GM12878 (cell line): Measurements from ENCODE around the gene SUSD1. TPM values are rescaled to one million over a fixed set of nuclear protein-coding genes. Genes with fewer than 3 reads are reported as not detected.

ENCODE experiments used
- ATAC-seq: fragments of 200-7000 bp; cut with Tn5 transposase; 3 replicates; pipeline ENCODE4 v1.9.1; 2020; ENCODE audit warnings: mild to moderate bottlenecking, moderate library complexity
- BruUV-seq: library from RNA; stranded (reverse); fragments of 400-500 nt; replicated peaks from 2 replicates; lab custom pipeline; 2021; lab: Mats Ljungman, UMichigan
- CTCF ChIA-PET: fragments of 300-600 bp; sonication (Branson Sonifier 250); formaldehyde crosslinking; extraction: SDS; loops from one replicate; lab custom pipeline; 2021; ENCODE audit warnings: inconsistent platforms; lab: Yijun Ruan, JAX
- POLR2A ChIA-PET: fragments of 350-600 bp; formaldehyde crosslinking; extraction: SDS; loops from one replicate; lab custom pipeline; 2021; ENCODE audit warnings: inconsistent platforms; lab: Charles Lee
- RAD21 ChIA-PET: fragments of 300-600 bp; sonication (Branson Sonifier 250); formaldehyde crosslinking; loops from one replicate; lab custom pipeline; 2023; ENCODE audit warnings: antibody characterized with exemption; ENCODE audit not compliant: unreplicated experiment; lab: Charles Lee
- SMC1A ChIA-PET: fragments of 300-600 bp; sonication (Branson Sonifier 250); formaldehyde crosslinking; loops from one replicate; lab custom pipeline; 2023; ENCODE audit not compliant: unreplicated experiment, uncharacterized antibody; lab: Charles Lee
- DNase-seq: peaks from one replicate; pipeline ENCODE4 v3.0.0-alpha.2; 2011; ENCODE audit warnings: low read depth, low spot score
- FAIRE-seq: peaks from 3 replicates; lab custom pipeline; 2011; peaks lifted over from hg19 to GRCh38; lab: Jason Lieb, UNC
- H2AFZ ChIP-seq: 2 replicates; pipeline ENCODE4 v1.6.0; 2011; ENCODE audit warnings: low read depth, low read length, control low read depth; ENCODE audit not compliant: control insufficient read depth
- H3K27ac ChIP-seq: 2 replicates; pipeline ENCODE4 v1.5.1; 2011; ENCODE audit warnings: control low read depth; ENCODE audit not compliant: control insufficient read depth, insufficient read depth
- H3K27me3 ChIP-seq, 2 experiments: replicated peaks in 1 of 2; 2 replicates each; pipeline versions ENCODE4 v1.6.0 to v1.6.1; 2011; ENCODE audit warnings: low read length in 1 of 2; ENCODE audit not compliant: control insufficient read depth in 2 of 2, insufficient read depth in 2 of 2
- H3K36me3 ChIP-seq, 2 experiments: 2 replicates each; pipeline ENCODE4 v1.5.1; 2011; ENCODE audit warnings: low read length in 1 of 2; ENCODE audit not compliant: control insufficient read depth in 2 of 2, insufficient read depth in 2 of 2
- H3K4me1 ChIP-seq: 2 replicates; pipeline ENCODE4 v1.6.1; 2011; ENCODE audit warnings: mild to moderate bottlenecking, low read length, moderate library complexity, mixed read lengths; ENCODE audit not compliant: control insufficient read depth, insufficient read depth
- H3K4me2 ChIP-seq: 2 replicates; pipeline ENCODE4 v1.6.0; 2011; ENCODE audit warnings: control low read depth; ENCODE audit not compliant: control insufficient read depth, insufficient read depth
- H3K4me3 ChIP-seq: fragments of 200-600 bp; sonication (generic); 2 replicates; pipeline ENCODE4 v1.5.1; 2016
- H3K79me2 ChIP-seq: 2 replicates; pipeline ENCODE4 v1.6.0; 2011; ENCODE audit warnings: low read length; ENCODE audit not compliant: control insufficient read depth, insufficient read depth
- H3K9ac ChIP-seq: 2 replicates; pipeline ENCODE4 v1.8.0; 2011; ENCODE audit warnings: low read length, control low read depth, mixed read lengths; ENCODE audit not compliant: control insufficient read depth, insufficient read depth
- H3K9me3 ChIP-seq: replicated peaks from 3 replicates; pipeline ENCODE4 v1.5.1; 2011; ENCODE audit warnings: mild to moderate bottlenecking, low read length; ENCODE audit not compliant: control insufficient read depth, insufficient read depth
- H4K20me1 ChIP-seq: 2 replicates; pipeline ENCODE4 v1.6.0; 2011; ENCODE audit not compliant: control insufficient read depth, insufficient read depth
- ATF7 ChIP-seq: fragments of 450-650 bp; IDR thresholded peaks from 2 replicates; pipeline ENCODE4 v1.6.1; 2016; ENCODE audit warnings: low read depth, mild to moderate bottlenecking
- BHLHE40 ChIP-seq, 2 experiments: fragments of 450-650 bp in 1 of 2; IDR thresholded peaks; 2 replicates each; pipeline ENCODE4 v1.6.1; 2011 to 2017; ENCODE audit warnings: low read depth in 2 of 2, borderline replicate concordance in 1 of 2, improper control_type of control experiment in 1 of 2, low read length in 1 of 2, mild to moderate bottlenecking in 1 of 2
- BMI1 ChIP-seq: fragments of 450-650 bp; IDR thresholded peaks from 2 replicates; pipeline ENCODE4 v1.6.1; 2016; ENCODE audit warnings: mild to moderate bottlenecking, moderate library complexity, borderline replicate concordance
- CHD4 ChIP-seq: fragments of 200-600 bp; sonication (generic); IDR thresholded peaks from 2 replicates; pipeline ENCODE4 v1.6.1; 2016; ENCODE audit warnings: mild to moderate bottlenecking
- ETV6 ChIP-seq, 2 experiments: fragments of 450-650 bp in 1 of 2; IDR thresholded peaks in 1 of 2; conservative IDR thresholded peaks in 1 of 2; 2 replicates each; pipeline ENCODE4 v1.6.1; 2014; ENCODE audit warnings: antibody characterized with exemption in 1 of 2, borderline replicate concordance in 1 of 2, low read depth in 1 of 2, mild to moderate bottlenecking in 1 of 2, moderate library complexity in 1 of 2
- FOXM1 ChIP-seq: IDR thresholded peaks from 2 replicates; pipeline ENCODE4 v1.6.1; 2012; ENCODE audit warnings: low read depth, mild to moderate bottlenecking, inconsistent platforms, low read length, moderate library complexity
- HDAC6 ChIP-seq: fragments of 200-600 bp; sonication (generic); IDR thresholded peaks from one replicate; pipeline ENCODE4 v1.8.0; 2017; ENCODE audit warnings: antibody characterized with exemption; ENCODE audit not compliant: unreplicated experiment
- HSF1 ChIP-seq: fragments of 150-350 bp; IDR thresholded peaks from 2 replicates; pipeline ENCODE4 v1.6.1; 2014; ENCODE audit warnings: mild to moderate bottlenecking, low read depth, low read length
- NR2F1 ChIP-seq: fragments of 450-650 bp; conservative IDR thresholded peaks from 2 replicates; pipeline ENCODE4 v1.6.1; 2017; ENCODE audit warnings: mild to moderate bottlenecking
- PKNOX1 ChIP-seq: fragments of 450-650 bp; IDR thresholded peaks from 2 replicates; pipeline ENCODE4 v1.6.1; 2016; ENCODE audit warnings: mild to moderate bottlenecking
- RAD21 ChIP-seq: IDR thresholded peaks from 2 replicates; pipeline ENCODE4 v1.6.1; 2011; ENCODE audit warnings: mild to moderate bottlenecking, low read depth, low read length, moderate library complexity; ENCODE audit not compliant: insufficient read depth
- RAD51 ChIP-seq: fragments of 450-650 bp; IDR thresholded peaks from 2 replicates; pipeline ENCODE4 v1.6.1; 2016; ENCODE audit warnings: moderate library complexity, mild to moderate bottlenecking, inconsistent platforms
- RUNX3 ChIP-seq: IDR thresholded peaks from 2 replicates; pipeline ENCODE4 v1.6.1; 2012; ENCODE audit warnings: low read length, inconsistent platforms
- SMAD5 ChIP-seq: IDR thresholded peaks from 2 replicates; pipeline ENCODE4 v1.6.1; 2016; ENCODE audit warnings: antibody characterized with exemption, low read depth
- STAT1 ChIP-seq: fragments of 450-650 bp; conservative IDR thresholded peaks from 2 replicates; pipeline ENCODE4 v1.6.1; 2014; ENCODE audit warnings: antibody characterized with exemption, mild to moderate bottlenecking
- STAT3 ChIP-seq: IDR thresholded peaks from 2 replicates; pipeline ENCODE4 v1.6.1; 2011; ENCODE audit warnings: low read depth, low read length, improper control_type of control experiment
- TAF1 ChIP-seq: IDR thresholded peaks from 2 replicates; pipeline ENCODE4 v1.6.1; 2011; ENCODE audit warnings: mild to moderate bottlenecking, low read depth, low read length, borderline replicate concordance
- ZZZ3 ChIP-seq: IDR thresholded peaks from 2 replicates; pipeline ENCODE4 v1.6.1; 2011; ENCODE audit warnings: low read depth; ENCODE audit not compliant: control insufficient read depth, insufficient read length
- WGBS: methylation state at CpG from one replicate; pipeline ENCODE4 v1.1.6; 2016; ENCODE audit warnings: low lambda C conversion rate; ENCODE audit not compliant: insufficient replicate concordance, insufficient coverage; ENCODE audit errors: missing lambda C conversion rate; 5-methylcytosine and 5-hydroxymethylcytosine counted together
- in situ Hi-C: fragments of 300-500 bp; cut with MboI; formaldehyde crosslinking; loops from 9 replicates; pipeline ENCODE4 v1.14.3; 2018; ENCODE audit warnings: mixed read lengths
- intact Hi-C: fragments of 100-400 bp; cut with micrococcal nuclease; formaldehyde crosslinking; loops from one replicate; pipeline ENCODE4 v1.14.2; 2022; ENCODE audit not compliant: unreplicated experiment
- polyA plus RNA-seq, 11 experiments: library from polyadenylated mRNA; depleted of rRNA in 4 of 11; unstranded in 6 of 11; stranded (reverse) in 5 of 11; fragments of >200 nt; fragmentation: Nextera tagmentation in 4 of 11; fragmentation: Illumina TruSeq in 1 of 11; extraction: Ambion mirVana in 4 of 11; extraction: Trizol in 1 of 11; gene quantifications; 1 replicate in 1 of 11; 2 replicates in 10 of 11; pipeline versions ENCODE4 v1.2.1 to v1.2.3, GENCODE V29; 2011 to 2016; ENCODE audit warnings: inconsistent platforms in 2 of 11, missing spikeins in 2 of 11, low read depth in 1 of 11
- total RNA-seq, 4 experiments: library from RNA; depleted of rRNA in 3 of 4; stranded (reverse); fragments of >200 nt in 3 of 4; fragmentation: Illumina TruSeq in 1 of 4; extraction: Trizol in 1 of 4; gene quantifications; 2 replicates each; pipeline versions ENCODE4 v1.2.1 to v1.2.3, GENCODE V29; 2013 to 2021

SUSD1 gene
- total and polyA plus RNA-seq, 10 of the 15 experiments (the other 5 are each of a cell fraction or from before 2014, with no cell fraction given): 6.7 to 20.8 (median 13.2) TPM

GRCh38 chr9:112188884-112189283 is 13.8 kb upstream of the SUSD1 start:
- H3K79me2 ChIP-seq: no peaks in the 10 kb centered on the region
- no peak overlapping the region for H3K4me2 ChIP-seq
- WGBS: 91% methylated on average over 1 of the region's 1 CpG
- H3K27me3 ChIP-seq: no peaks in the 10 kb centered on the region
- ChIA-PET SMC1A (interaction anchor here (0.6 to 1.9 kb wide), 3 partner anchors 14 to 623 kb away, joined by 3 to 6 read pairs (median 3); no protein-coding TSS in a partner anchor), CTCF (interaction anchor here (0.6 kb wide), 1 partner anchor 155 kb away, joined by 3 read pairs; no protein-coding TSS in a partner anchor), RAD21 (no interaction called here), POLR2A (no interaction called here)
- H3K9ac ChIP-seq: no peak overlapping the region
- H3K4me1 ChIP-seq: no peaks in the 10 kb centered on the region
- H3K27ac ChIP-seq: no peak overlapping the region
- no peak overlapping the region for H2AFZ ChIP-seq
- BruUV-seq: no TSS peak
- no peaks in the 10 kb centered on the region for H3K36me3 ChIP-seq
- intact Hi-C loops (no loop called here), in situ Hi-C loops (no loop called here)
- DNase-seq (no peak), FAIRE-seq (no peak), ATAC-seq (no peak)
- no peak for TF ChIP-seq RUNX3
- TF ChIP-seq ATF7: no peak
- TF ChIP-seq FOXM1: no peak
- no peak for TF ChIP-seq HDAC6
- no peak for TF ChIP-seq ZZZ3
- TF ChIP-seq BMI1: no peak
- TF ChIP-seq STAT3: no peak
- TF ChIP-seq RAD51: no peak
- TF ChIP-seq STAT1: no peak
- no peak for TF ChIP-seq ETV6 (conservative IDR thresholded peaks at IDR 0.05 in 1 of 2, IDR thresholded peaks at IDR 0.05 in 1 of 2; ENCODE audit: borderline replicate concordance in 1 of 2, low read depth in 1 of 2)
- no peak for TF ChIP-seq BHLHE40 (IDR thresholded peaks at IDR 0.05; ENCODE audit: borderline replicate concordance in 1 of 2, low read depth in 2 of 2, low read length in 1 of 2)
- TF ChIP-seq CHD4: no peak
- TF ChIP-seq NR2F1: no peak
- TF ChIP-seq TAF1: no peak
- no peak for TF ChIP-seq RAD21
- TF ChIP-seq HSF1: no peak
- TF ChIP-seq PKNOX1: no peak
- TF ChIP-seq SMAD5: no peak
- H3K9me3 ChIP-seq: no peaks in the 10 kb centered on the region; the same call in 2 of the 3 replicates
- H3K4me3 ChIP-seq: no peak overlapping the region
- H4K20me1 ChIP-seq: no peaks in the 10 kb centered on the region
